Neural progenitor cell (in vitro differentiated cells): Measurements from ENCODE around the gene NLK. TPM values are rescaled to one million over a fixed set of nuclear protein-coding genes. Genes with fewer than 3 reads are reported as not detected.
"Not testable (repeated sequence)": the region's sequence is repeated elsewhere in the genome, so short reads cannot be mapped to it uniquely, and the experiment has no call there.

Source experiments
- DNase-seq: peaks from one replicate; pipeline ENCODE4 v3.0.0-alpha.2; 2016; ENCODE audit warnings: low spot score
- H2AFZ ChIP-seq: fragments of 200-600 bp; sonication (generic); replicated peaks from 2 replicates; pipeline ENCODE4 v1.6.1; 2016; ENCODE audit warnings: antibody characterized with exemption
- H3F3A ChIP-seq: fragments of 200-600 bp; sonication (generic); 2 replicates; pipeline ENCODE4 v1.6.1; 2016; ENCODE audit warnings: antibody characterized with exemption, low read depth
- H3K27ac ChIP-seq: fragments of 200-600 bp; sonication (generic); 2 replicates; pipeline ENCODE4 v1.5.1; 2016; ENCODE audit warnings: mild to moderate bottlenecking
- H3K27me3 ChIP-seq: fragments of 200-600 bp; sonication (generic); 2 replicates; pipeline ENCODE4 v1.6.1; 2016; ENCODE audit warnings: mild to moderate bottlenecking, moderate library complexity
- H3K36me3 ChIP-seq: fragments of 200-600 bp; sonication (generic); 2 replicates; pipeline ENCODE4 v1.5.1; 2016
- H3K4me1 ChIP-seq: fragments of 200-600 bp; sonication (generic); 2 replicates; pipeline ENCODE4 v1.6.1; 2016; ENCODE audit warnings: mixed run types
- H3K4me2 ChIP-seq: fragments of 200-600 bp; sonication (generic); 2 replicates; pipeline ENCODE4 v1.6.1; 2016
- H3K4me3 ChIP-seq: fragments of 200-600 bp; sonication (generic); 2 replicates; pipeline ENCODE4 v1.5.1; 2016
- H3K79me2 ChIP-seq: fragments of 200-600 bp; sonication (generic); 2 replicates; pipeline ENCODE4 v1.6.1; 2016; ENCODE audit warnings: low read depth
- H3K9ac ChIP-seq: fragments of 200-600 bp; sonication (generic); 2 replicates; pipeline ENCODE4 v1.6.1; 2016
- H3K9me3 ChIP-seq: fragments of 200-600 bp; sonication (generic); 2 replicates; pipeline ENCODE4 v1.5.1; 2016; ENCODE audit warnings: low read depth
- H4K20me1 ChIP-seq: fragments of 200-600 bp; sonication (generic); 2 replicates; pipeline ENCODE4 v1.6.1; 2016; ENCODE audit warnings: low read depth
- H3K27ac Mint-ChIP-seq: 3 replicates; pipeline ENCODE4 v1.8.0; 2021; ENCODE audit warnings: mixed read lengths
- H3K27me3 Mint-ChIP-seq: 2 replicates; pipeline ENCODE4 v1.8.0; 2022; ENCODE audit warnings: low read depth, mild to moderate bottlenecking, inconsistent platforms, moderate library complexity, mixed read lengths; ENCODE audit not compliant: insufficient read depth
- H3K36me3 Mint-ChIP-seq: 3 replicates; pipeline ENCODE4 v1.8.0; 2021; ENCODE audit warnings: mixed read lengths
- H3K4me1 Mint-ChIP-seq: 3 replicates; pipeline ENCODE4 v1.8.0; 2021; ENCODE audit warnings: mixed read lengths
- H3K4me3 Mint-ChIP-seq: 3 replicates; pipeline ENCODE4 v1.8.0; 2021; ENCODE audit warnings: mild to moderate bottlenecking, moderate library complexity, mixed read lengths
- H3K9me3 Mint-ChIP-seq: 3 replicates; pipeline ENCODE4 v1.8.0; 2020; ENCODE audit warnings: mixed read lengths
- EZH2 ChIP-seq: fragments of 200-600 bp; sonication (generic); IDR thresholded peaks from 2 replicates; pipeline ENCODE4 v1.6.1; 2017; ENCODE audit warnings: antibody characterized with exemption, mild to moderate bottlenecking, moderate library complexity
- EZH2phosphoT487 ChIP-seq: fragments of 200-600 bp; sonication (generic); IDR thresholded peaks from 2 replicates; pipeline ENCODE4 v1.6.1; 2017; ENCODE audit warnings: antibody characterized with exemption
- total RNA-seq: library from RNA; depleted of rRNA; stranded (reverse); fragments of >200 nt; gene quantifications from 2 replicates; pipeline ENCODE4 v1.2.3, GENCODE V29; 2015; ENCODE audit warnings: low replicate concordance
- TF ChIP-seq, protein P1 (sequence below): fragments of 200-600 bp; sonication (generic); IDR thresholded peaks from 2 replicates; pipeline ENCODE4 v1.5.1; 2017; ENCODE audit warnings: antibody characterized with exemption, mild to moderate bottlenecking

The NLK gene
- total RNA-seq, 1 donor from 2014 or later, result 61.7 TPM

DNA sequence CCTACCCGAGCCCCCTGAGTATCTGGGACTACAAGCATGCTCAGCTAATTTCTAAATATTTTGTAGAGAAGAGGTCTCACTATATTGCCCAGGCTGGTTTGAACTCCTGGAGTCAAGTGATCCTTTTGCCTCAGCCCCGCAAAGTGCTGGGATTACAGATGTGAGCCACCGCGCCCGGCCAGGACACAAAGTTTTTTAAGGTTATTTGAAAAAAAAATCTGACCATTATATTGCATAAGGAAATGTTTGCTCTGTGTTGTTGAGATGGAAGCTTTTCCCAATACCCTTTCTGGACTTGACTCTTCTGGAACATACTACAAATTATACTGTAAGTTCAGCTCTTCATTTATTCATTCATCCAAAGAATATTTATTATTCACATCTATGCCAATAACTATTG, 143.2 kb downstream of the NLK start:
- H3K36me3 Mint-ChIP-seq, result peaks cover 22% of the 10 kb centered on the region
- peaks cover 8% of the 10 kb centered on the region for H3K9me3 Mint-ChIP-seq
- TF ChIP-seq, protein P1, sequence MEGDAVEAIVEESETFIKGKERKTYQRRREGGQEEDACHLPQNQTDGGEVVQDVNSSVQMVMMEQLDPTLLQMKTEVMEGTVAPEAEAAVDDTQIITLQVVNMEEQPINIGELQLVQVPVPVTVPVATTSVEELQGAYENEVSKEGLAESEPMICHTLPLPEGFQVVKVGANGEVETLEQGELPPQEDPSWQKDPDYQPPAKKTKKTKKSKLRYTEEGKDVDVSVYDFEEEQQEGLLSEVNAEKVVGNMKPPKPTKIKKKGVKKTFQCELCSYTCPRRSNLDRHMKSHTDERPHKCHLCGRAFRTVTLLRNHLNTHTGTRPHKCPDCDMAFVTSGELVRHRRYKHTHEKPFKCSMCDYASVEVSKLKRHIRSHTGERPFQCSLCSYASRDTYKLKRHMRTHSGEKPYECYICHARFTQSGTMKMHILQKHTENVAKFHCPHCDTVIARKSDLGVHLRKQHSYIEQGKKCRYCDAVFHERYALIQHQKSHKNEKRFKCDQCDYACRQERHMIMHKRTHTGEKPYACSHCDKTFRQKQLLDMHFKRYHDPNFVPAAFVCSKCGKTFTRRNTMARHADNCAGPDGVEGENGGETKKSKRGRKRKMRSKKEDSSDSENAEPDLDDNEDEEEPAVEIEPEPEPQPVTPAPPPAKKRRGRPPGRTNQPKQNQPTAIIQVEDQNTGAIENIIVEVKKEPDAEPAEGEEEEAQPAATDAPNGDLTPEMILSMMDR, result no peak
- TF ChIP-seq EZH2phosphoT487 (no peak), EZH2 (no peak)
- no peak overlapping the region for H3K4me3 Mint-ChIP-seq
- Histone ChIP-seq H3F3A (no peaks in the 10 kb centered on the region), H3K27ac (no peak overlapping the region), H3K4me2 (no peak overlapping the region), H3K4me3 (no peak overlapping the region), H3K9ac (no peak overlapping the region), H3K36me3 (peaks cover 12% of the 10 kb centered on the region), H3K79me2 (no peaks in the 10 kb centered on the region), H4K20me1 (no peaks in the 10 kb centered on the region), H2AFZ (no peak overlapping the region), H3K4me1 (no peaks in the 10 kb centered on the region), H3K9me3 (no peaks in the 10 kb centered on the region), H3K27me3 (no peaks in the 10 kb centered on the region)
- no peaks in the 10 kb centered on the region for H3K4me1 Mint-ChIP-seq
- no peak overlapping the region for H3K27ac Mint-ChIP-seq
- no peak for DNase-seq
- H3K27me3 Mint-ChIP-seq, result no peaks in the 10 kb centered on the region

DNA sequence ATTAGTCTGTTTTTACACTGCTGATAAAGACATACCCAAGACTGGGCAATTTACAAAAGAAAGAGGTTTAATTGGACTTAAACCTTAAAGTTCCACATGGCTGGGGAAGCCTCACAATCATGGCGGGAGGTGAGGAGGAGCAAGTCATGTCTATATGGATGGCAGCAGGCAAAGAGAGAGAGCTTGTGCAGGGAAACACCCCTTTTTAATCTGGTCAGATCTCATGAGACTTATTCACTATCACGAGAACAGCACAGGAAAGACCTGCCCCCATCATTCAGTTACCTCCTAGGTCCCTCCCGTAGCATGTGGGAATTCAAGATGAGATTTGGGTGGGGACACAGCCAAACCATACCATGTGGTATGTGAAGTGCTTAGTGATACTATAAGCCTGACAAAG, 144.0 kb downstream of the NLK start:
- peaks cover 22% of the 10 kb centered on the region for H3K36me3 Mint-ChIP-seq
- not testable (repeated sequence) for H3K4me3 Mint-ChIP-seq, H3K27ac ChIP-seq

DNA sequence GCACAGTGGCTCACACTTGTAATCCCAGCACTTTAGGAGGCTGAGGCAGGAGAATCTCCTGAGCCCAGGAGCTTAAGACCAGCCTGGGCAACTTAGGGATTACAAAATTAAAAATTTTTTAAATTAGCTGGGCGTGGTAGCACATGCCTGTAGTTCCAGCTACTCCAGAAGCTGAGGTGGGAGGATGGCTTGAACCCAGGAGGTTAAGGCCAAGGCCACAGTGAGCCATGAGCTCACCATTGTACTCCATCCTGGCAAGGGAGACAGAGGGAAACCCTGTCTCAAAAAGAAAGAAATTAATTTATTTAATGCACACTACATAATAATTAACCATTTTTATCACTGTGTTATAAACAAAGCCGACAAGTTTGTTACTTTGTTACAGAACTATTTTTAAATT, 145.5 kb downstream of the NLK start:
- Histone ChIP-seq H3K27me3 (no peaks in the 10 kb centered on the region), H2AFZ (no peak overlapping the region), H3K79me2 (no peaks in the 10 kb centered on the region), H3K4me2 (no peak overlapping the region), H3K27ac (no peak overlapping the region), H3K36me3 (peaks cover 12% of the 10 kb centered on the region), H3K4me1 (no peaks in the 10 kb centered on the region), H3F3A (no peaks in the 10 kb centered on the region), H4K20me1 (no peaks in the 10 kb centered on the region), H3K9ac (no peak overlapping the region), H3K9me3 (no peaks in the 10 kb centered on the region), H3K4me3 (no peak overlapping the region)
- peaks cover 22% of the 10 kb centered on the region for H3K36me3 Mint-ChIP-seq
- no peak overlapping the region for H3K4me3 Mint-ChIP-seq
- no peak overlapping the region for H3K27ac Mint-ChIP-seq
- no peak for DNase-seq
- no peaks in the 10 kb centered on the region for H3K4me1 Mint-ChIP-seq
- no peaks in the 10 kb centered on the region for H3K27me3 Mint-ChIP-seq
- peaks cover 8% of the 10 kb centered on the region for H3K9me3 Mint-ChIP-seq
- TF ChIP-seq, protein P1, result no peak
- TF ChIP-seq EZH2phosphoT487, result no peak
- no peak for TF ChIP-seq EZH2

More for the DNA sequence above, 144.0 kb downstream of the NLK start:
- DNase-seq, H3K27ac Mint-ChIP-seq, H3K4me1 Mint-ChIP-seq, H3K27me3 ChIP-seq, H3F3A ChIP-seq, H3K4me2 ChIP-seq, H3K9me3 Mint-ChIP-seq, H3K27me3 Mint-ChIP-seq, H2AFZ ChIP-seq, H3K9me3 ChIP-seq, H3K79me2 ChIP-seq, H3K9ac ChIP-seq, H3K4me3 ChIP-seq, H4K20me1 ChIP-seq, H3K4me1 ChIP-seq: not testable (repeated sequence)
- peaks cover 12% of the 10 kb centered on the region for H3K36me3 ChIP-seq

DNA sequence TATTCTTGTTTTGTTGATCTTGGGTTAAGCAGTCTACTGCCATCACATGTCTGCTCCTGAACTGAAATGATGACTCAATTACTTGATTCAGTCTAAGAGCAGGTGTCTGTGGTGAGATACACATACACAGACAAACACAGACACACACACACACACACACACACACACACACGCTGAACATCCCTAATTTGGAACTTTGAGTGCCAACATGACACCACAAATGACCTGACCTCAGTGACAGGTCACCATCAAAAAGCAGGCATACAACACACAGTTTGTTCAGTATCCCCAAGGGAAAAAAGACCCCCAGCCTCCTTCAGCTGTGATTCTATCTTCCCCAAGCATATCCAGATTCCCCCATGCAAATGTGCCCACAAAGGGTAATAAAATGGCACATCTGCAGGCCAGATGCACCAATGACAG, 146.4 kb downstream of the NLK start:
- Histone ChIP-seq H3K4me1 (no peaks in the 10 kb centered on the region), H3K4me3 (no peak overlapping the region), H3K36me3 (peaks cover 12% of the 10 kb centered on the region), H2AFZ (no peak overlapping the region), H3K79me2 (no peaks in the 10 kb centered on the region), H3K9me3 (no peaks in the 10 kb centered on the region), H3K9ac (no peak overlapping the region), H3F3A (no peaks in the 10 kb centered on the region), H3K27me3 (no peaks in the 10 kb centered on the region), H3K4me2 (no peak overlapping the region), H3K27ac (no peak overlapping the region), H4K20me1 (no peaks in the 10 kb centered on the region)
- Mint-ChIP-seq H3K36me3 (peaks cover 22% of the 10 kb centered on the region), H3K27me3 (no peaks in the 10 kb centered on the region), H3K4me3 (no peak overlapping the region), H3K9me3 (peaks cover 8% of the 10 kb centered on the region), H3K4me1 (no peaks in the 10 kb centered on the region), H3K27ac (no peak overlapping the region)
- TF ChIP-seq EZH2phosphoT487 (no peak), EZH2 (no peak)
- TF ChIP-seq, protein P1, result no peak
- no peak for DNase-seq
